GM19372 (cell line): Measurements from ENCODE around the gene NALF2.

Experiments used
- ATAC-seq: cut with Tn5 transposase; IDR thresholded peaks from one replicate; pipeline ENCODE4 v1.9.1; 2021; ENCODE audit warnings: mild to moderate bottlenecking, low read depth, moderate library complexity; ENCODE audit not compliant: unreplicated experiment

NALF2 gene

GRCh38 chrX:69503782-69504625, at the start of gene NALF2:
TSS of gene NALF2 (plus strand) at chrX:69504326. CDS start at chrX:69505283, 957 bp downstream.
- ATAC-seq, result peak; percentile 58

GRCh38 chrX:69457756-69458155, 46.4 kb upstream of the NALF2 start:
- no peak for ATAC-seq

- ATAC-seq, result no peak
Measured at GRCh38 chrX:69466546-69466945, 37.6 kb upstream of the NALF2 start.

GRCh38 chrX:69469975-69470374, 34.2 kb upstream of the NALF2 start:
- no peak for ATAC-seq

- ATAC-seq, result no peak
Measured at GRCh38 chrX:69489625-69490024, 14.5 kb upstream of the NALF2 start.

GRCh38 chrX:69493193-69493592, 10.9 kb upstream of the NALF2 start:
- ATAC-seq, result no peak

GRCh38 chrX:69493766-69494165, 10.4 kb upstream of the NALF2 start:
- no peak for ATAC-seq

GRCh38 chrX:69496183-69496582, 7.9 kb upstream of the NALF2 start:
- ATAC-seq, result no peak

- no peak for ATAC-seq
Measured at GRCh38 chrX:69501429-69501828, 2.7 kb upstream of the NALF2 start.

GRCh38 chrX:69503228-69503781, 821 bp upstream of the NALF2 start:
- ATAC-seq, result peak; percentile 18

- ATAC-seq, result no peak
Measured at GRCh38 chrX:69504626-69505612, 793 bp downstream of the NALF2 start.

- ATAC-seq, result no peak
Measured at GRCh38 chrX:69505772-69506616, 1.9 kb downstream of the NALF2 start.

GRCh38 chrX:69506617-69507499, 2.7 kb downstream of the NALF2 start:
- no peak for ATAC-seq

GRCh38 chrX:69507500-69507789, 3.3 kb downstream of the NALF2 start:
- ATAC-seq, result no peak

- no peak for ATAC-seq
Measured at GRCh38 chrX:69508610-69509009, 4.5 kb downstream of the NALF2 start.

GRCh38 chrX:69510137-69510715, 6.1 kb downstream of the NALF2 start:
- no peak for ATAC-seq

- ATAC-seq, result no peak
Measured at GRCh38 chrX:69510914-69511513, 6.9 kb downstream of the NALF2 start.

- no peak for ATAC-seq
Measured at GRCh38 chrX:69522052-69522451, 17.9 kb downstream of the NALF2 start.

- no peak for ATAC-seq
Measured at GRCh38 chrX:69523314-69523713, 19.2 kb downstream of the NALF2 start.
